ENCODE measurements around the gene MRPS25.

MRPS25 gene

GRCh38 chr3:15011174-15011573, 53.9 kb downstream of the MRPS25 start:
- no peak for TF ChIP-seq CTCF (conservative IDR thresholded peaks at IDR 0.05; ENCODE audit: low read length)
- TF ChIP-seq EZH2phosphoT487 (IDR thresholded peaks at IDR 0.05; ENCODE audit: borderline replicate concordance), result no peak
- no peaks in the 10 kb centered on the region for H3F3A ChIP-seq (ENCODE audit: low read depth)
- H3K36me3 ChIP-seq (ENCODE audit: insufficient read depth, low read length), result peaks cover 93% of the 10 kb centered on the region
- H3K4me2 ChIP-seq (ENCODE audit: low read depth, low read length, poor library complexity, severe bottlenecking), result no peak overlapping the region
- peaks cover 7% of the 10 kb centered on the region; the same call in 1 of the 2 replicates for H3K79me2 ChIP-seq (ENCODE audit: insufficient read depth, low read length)
- H4K20me1 ChIP-seq (ENCODE audit: insufficient read depth, low read length, poor library complexity, severe bottlenecking), result no peaks in the 10 kb centered on the region
- no peaks in the 10 kb centered on the region for H3K9me3 ChIP-seq (ENCODE audit: insufficient read depth, low read depth, low read length)
- H3K9me2 ChIP-seq (replicated peaks; ENCODE audit: low read depth, low read length), result no peaks in the 10 kb centered on the region
- no peak overlapping the region for H3K9ac ChIP-seq (ENCODE audit: low read depth, low read length, poor library complexity, severe bottlenecking)
- no peaks in the 10 kb centered on the region for H3K27me3 ChIP-seq (ENCODE audit: insufficient read depth, low read length, poor library complexity, severe bottlenecking)
- H3K4me1 ChIP-seq (ENCODE audit: insufficient read depth, low read length, poor library complexity, severe bottlenecking), result no peaks in the 10 kb centered on the region
- H3K4me3 ChIP-seq (ENCODE audit: low read length, poor library complexity, severe bottlenecking), result no peak overlapping the region
- H2AFZ ChIP-seq (ENCODE audit: low read length), result no peak overlapping the region

GRCh38 chr3:15010664-15011063, 54.5 kb downstream of the MRPS25 start:
- TF ChIP-seq EZH2phosphoT487 (IDR thresholded peaks at IDR 0.05; ENCODE audit: borderline replicate concordance), result no peak
- no peak for TF ChIP-seq CTCF (conservative IDR thresholded peaks at IDR 0.05; ENCODE audit: low read length)
- Histone ChIP-seq H3K9me3 (ENCODE audit: insufficient read depth, low read depth, low read length) (no peaks in the 10 kb centered on the region), H3K36me3 (ENCODE audit: insufficient read depth, low read length) (peaks cover 93% of the 10 kb centered on the region), H3K9me2 (replicated peaks; ENCODE audit: low read depth, low read length) (no peaks in the 10 kb centered on the region), H3K9ac (ENCODE audit: low read depth, low read length, poor library complexity, severe bottlenecking) (no peak overlapping the region), H3F3A (ENCODE audit: low read depth) (no peaks in the 10 kb centered on the region), H3K4me3 (ENCODE audit: low read length, poor library complexity, severe bottlenecking) (no peak overlapping the region), H3K4me1 (ENCODE audit: insufficient read depth, low read length, poor library complexity, severe bottlenecking) (no peaks in the 10 kb centered on the region), H4K20me1 (ENCODE audit: insufficient read depth, low read length, poor library complexity, severe bottlenecking) (no peaks in the 10 kb centered on the region), H2AFZ (ENCODE audit: low read length) (no peak overlapping the region), H3K27me3 (ENCODE audit: insufficient read depth, low read length, poor library complexity, severe bottlenecking) (no peaks in the 10 kb centered on the region), H3K4me2 (ENCODE audit: low read depth, low read length, poor library complexity, severe bottlenecking) (no peak overlapping the region), H3K79me2 (ENCODE audit: insufficient read depth, low read length) (peaks cover 7% of the 10 kb centered on the region; the same call in 1 of the 2 replicates)

- H3K4me1 ChIP-seq (ENCODE audit: insufficient read depth, low read length, poor library complexity, severe bottlenecking), result no peaks in the 10 kb centered on the region
- no peak overlapping the region for H2AFZ ChIP-seq (ENCODE audit: low read length)
- H3K9me2 ChIP-seq (replicated peaks; ENCODE audit: low read depth, low read length), result no peaks in the 10 kb centered on the region
- no peak overlapping the region for H3K4me2 ChIP-seq (ENCODE audit: low read depth, low read length, poor library complexity, severe bottlenecking)
- no peak for TF ChIP-seq CTCF (conservative IDR thresholded peaks at IDR 0.05; ENCODE audit: low read length)
- TF ChIP-seq EZH2phosphoT487 (IDR thresholded peaks at IDR 0.05; ENCODE audit: borderline replicate concordance), result no peak
- H3K27me3 ChIP-seq (ENCODE audit: insufficient read depth, low read length, poor library complexity, severe bottlenecking), result no peaks in the 10 kb centered on the region
- H3K9me3 ChIP-seq (ENCODE audit: insufficient read depth, low read depth, low read length), result no peaks in the 10 kb centered on the region
- peaks cover 3% of the 10 kb centered on the region for H4K20me1 ChIP-seq (ENCODE audit: insufficient read depth, low read length, poor library complexity, severe bottlenecking)
- no peaks in the 10 kb centered on the region for H3F3A ChIP-seq (ENCODE audit: low read depth)
- no peak overlapping the region for H3K4me3 ChIP-seq (ENCODE audit: low read length, poor library complexity, severe bottlenecking)
- no peak overlapping the region for H3K9ac ChIP-seq (ENCODE audit: low read depth, low read length, poor library complexity, severe bottlenecking)
- H3K79me2 ChIP-seq (ENCODE audit: insufficient read depth, low read length), result peaks cover 12% of the 10 kb centered on the region
- H3K36me3 ChIP-seq (ENCODE audit: insufficient read depth, low read length), result peaks cover 93% of the 10 kb centered on the region; the same call in 1 of the 2 replicates
Measured at GRCh38 chr3:15009167-15009566, 55.9 kb downstream of the MRPS25 start.

All from Loucy (cell line).